ENCODE data around the gene PGAM4.

GRCh38 chrX:77960567-77960966 is 8.9 kb downstream of the PGAM4 start:
- TF ChIP-seq, protein P1, sequence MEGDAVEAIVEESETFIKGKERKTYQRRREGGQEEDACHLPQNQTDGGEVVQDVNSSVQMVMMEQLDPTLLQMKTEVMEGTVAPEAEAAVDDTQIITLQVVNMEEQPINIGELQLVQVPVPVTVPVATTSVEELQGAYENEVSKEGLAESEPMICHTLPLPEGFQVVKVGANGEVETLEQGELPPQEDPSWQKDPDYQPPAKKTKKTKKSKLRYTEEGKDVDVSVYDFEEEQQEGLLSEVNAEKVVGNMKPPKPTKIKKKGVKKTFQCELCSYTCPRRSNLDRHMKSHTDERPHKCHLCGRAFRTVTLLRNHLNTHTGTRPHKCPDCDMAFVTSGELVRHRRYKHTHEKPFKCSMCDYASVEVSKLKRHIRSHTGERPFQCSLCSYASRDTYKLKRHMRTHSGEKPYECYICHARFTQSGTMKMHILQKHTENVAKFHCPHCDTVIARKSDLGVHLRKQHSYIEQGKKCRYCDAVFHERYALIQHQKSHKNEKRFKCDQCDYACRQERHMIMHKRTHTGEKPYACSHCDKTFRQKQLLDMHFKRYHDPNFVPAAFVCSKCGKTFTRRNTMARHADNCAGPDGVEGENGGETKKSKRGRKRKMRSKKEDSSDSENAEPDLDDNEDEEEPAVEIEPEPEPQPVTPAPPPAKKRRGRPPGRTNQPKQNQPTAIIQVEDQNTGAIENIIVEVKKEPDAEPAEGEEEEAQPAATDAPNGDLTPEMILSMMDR (conservative IDR thresholded peaks at IDR 0.05; ENCODE audit: low read depth, low read length): no peak
- TF ChIP-seq EZH2 (IDR thresholded peaks at IDR 0.05; ENCODE audit: low read length, unreplicated experiment): no peak
